HCT116 (cell line): Measurements from ENCODE around the gene NENF. TPM values are rescaled to one million over a fixed set of nuclear protein-coding genes. Genes with fewer than 3 reads are reported as not detected.

Source experiments
- ATAC-seq: fragments of 200-7000 bp; cut with Tn5 transposase; 2 replicates; pipeline ENCODE4 v1.9.1; 2020; ENCODE audit warnings: mild to moderate bottlenecking, moderate library complexity
- BruUV-seq: library from RNA; stranded (reverse); fragments of 400-500 nt; replicated peaks from 2 replicates; lab custom pipeline; 2021; lab: Mats Ljungman, UMichigan
- CTCF ChIA-PET: fragments of 300-600 bp; sonication (Branson Sonifier 250); formaldehyde crosslinking; loops from one replicate; lab custom pipeline; 2021; ENCODE audit warnings: antibody characterized with exemption; lab: Charles Lee
- POLR2A ChIA-PET: fragments of 300-600, 350-600 bp; sonication (Branson Sonifier 250); formaldehyde crosslinking; loops from one replicate; lab custom pipeline; 2021; ENCODE audit warnings: antibody characterized with exemption; lab: Charles Lee
- RAD21 ChIA-PET, 2 experiments: fragments of 300-600 bp; sonication (Branson Sonifier 250); formaldehyde crosslinking; loops; one replicate each; lab custom pipeline; 2023; ENCODE audit warnings: low total read pairs in 2 of 2; ENCODE audit not compliant: uncharacterized antibody in 2 of 2, unreplicated experiment in 2 of 2, low non-redundant PET in 1 of 2; lab: Charles Lee
- DNase-seq: peaks from one replicate; pipeline ENCODE4 v3.0.0-alpha.2; 2010; ENCODE audit warnings: low read depth, low spot score
- H2AFZ ChIP-seq: fragments of 200-600 bp; shearing (Covaris generic), sonication (generic); 2 replicates; pipeline ENCODE4 v1.6.1; 2017; ENCODE audit warnings: low read depth, mixed run types, mixed read lengths, antibody characterized with exemption, low read length; ENCODE audit not compliant: poor library complexity, severe bottlenecking
- H3K27ac ChIP-seq: 2 replicates; pipeline ENCODE4 v1.5.1; 2012; ENCODE audit warnings: low read depth, low read length
- H3K27me3 ChIP-seq: fragments of 200-600 bp; sonication (generic); 2 replicates; pipeline ENCODE4 v1.6.1; 2016; ENCODE audit warnings: mixed run types, low read length, mixed read lengths; ENCODE audit not compliant: insufficient read depth
- H3K36me3 ChIP-seq, 2 experiments: fragments of 200-500 bp in 1 of 2; fragments of 200-600 bp in 1 of 2; sonication (Bioruptor generic) in 1 of 2; sonication (generic) in 1 of 2; 2 replicates each; pipeline versions ENCODE4 v1.5.1 to v1.6.1; 2014 to 2016; ENCODE audit warnings: low read length in 2 of 2, inconsistent platforms in 1 of 2, mixed read lengths in 1 of 2, mixed run types in 1 of 2; ENCODE audit not compliant: insufficient read depth in 2 of 2, control insufficient read depth in 1 of 2
- H3K4me1 ChIP-seq, 2 experiments: fragments of 200-600 bp in 1 of 2; sonication (generic) in 1 of 2; 2 replicates each; pipeline versions ENCODE4 v1.5.1 to v1.6.1; 2012 to 2017; ENCODE audit warnings: low read length in 2 of 2, inconsistent platforms in 1 of 2, mild to moderate bottlenecking in 1 of 2, mixed read lengths in 1 of 2, mixed run types in 1 of 2, moderate library complexity in 1 of 2; ENCODE audit not compliant: insufficient read depth in 2 of 2, control insufficient read depth in 1 of 2
- H3K4me2 ChIP-seq: fragments of 200-600 bp; sonication (generic); 2 replicates; pipeline ENCODE4 v1.6.1; 2017; ENCODE audit warnings: mixed run types, low read length, mixed read lengths
- H3K4me3 ChIP-seq, 2 experiments: fragments of 200-600 bp in 1 of 2; sonication (generic) in 1 of 2; replicated peaks in 1 of 2; 2 replicates each; pipeline ENCODE4 v1.5.1; 2011 to 2016; ENCODE audit warnings: low read length in 2 of 2, control low read depth in 1 of 2, low read depth in 1 of 2, mild to moderate bottlenecking in 1 of 2, mixed read lengths in 1 of 2, mixed run types in 1 of 2
- H3K79me2 ChIP-seq: fragments of 200-600 bp; sonication (generic); 2 replicates; pipeline ENCODE4 v1.6.1; 2017; ENCODE audit warnings: mild to moderate bottlenecking, mixed run types, low read length, moderate library complexity, mixed read lengths; ENCODE audit not compliant: insufficient read depth
- H3K9ac ChIP-seq: fragments of 200-600 bp; sonication (generic); 2 replicates; pipeline ENCODE4 v1.6.1; 2016; ENCODE audit warnings: low read length, mixed read lengths
- H3K9me2 ChIP-seq: fragments of 200-600 bp; sonication (generic), shearing (Covaris generic); 2 replicates; pipeline ENCODE4 v1.6.1; 2017; ENCODE audit warnings: mixed run types, mild to moderate bottlenecking, moderate library complexity; ENCODE audit not compliant: insufficient read depth
- H3K9me3 ChIP-seq, 2 experiments: fragments of 200-500 bp in 1 of 2; fragments of 200-600 bp in 1 of 2; sonication (Bioruptor generic) in 1 of 2; sonication (generic) in 1 of 2; 2 replicates each; pipeline ENCODE4 v1.6.1; 2014 to 2017; ENCODE audit warnings: low read length in 2 of 2, mixed read lengths in 2 of 2, inconsistent platforms in 1 of 2, low read depth in 1 of 2, mild to moderate bottlenecking in 1 of 2, mixed run types in 1 of 2, moderate library complexity in 1 of 2; ENCODE audit not compliant: control insufficient read depth in 1 of 2, insufficient read depth in 1 of 2
- H4K20me1 ChIP-seq: fragments of 200-600 bp; sonication (generic), shearing (Covaris generic); 2 replicates; pipeline ENCODE4 v1.6.1; 2017; ENCODE audit warnings: mixed run types, mild to moderate bottlenecking, moderate library complexity; ENCODE audit not compliant: insufficient read depth
- JUND ChIP-seq: IDR thresholded peaks from 2 replicates; pipeline ENCODE4 v1.6.1; 2012
- POLR2AphosphoS5 ChIP-seq: IDR thresholded peaks from 2 replicates; pipeline ENCODE4 v1.6.1; 2011; ENCODE audit warnings: mild to moderate bottlenecking, low read depth, low read length, moderate library complexity
- SIN3A ChIP-seq: IDR thresholded peaks from 2 replicates; pipeline ENCODE4 v1.6.1; 2012; ENCODE audit warnings: low read depth
- SRF ChIP-seq: IDR thresholded peaks from 2 replicates; pipeline ENCODE4 v1.6.1; 2012; ENCODE audit warnings: low read depth
- intact Hi-C: fragments of 100-400 bp; cut with micrococcal nuclease; formaldehyde crosslinking; loops from 2 replicates; pipeline ENCODE4 v1.10.0; 2022
- total RNA-seq: library from RNA; stranded (reverse); gene quantifications from one replicate; pipeline ENCODE4 v1.2.1, GENCODE V29; 2021; ENCODE audit not compliant: unreplicated experiment
- TF ChIP-seq, protein P1 (sequence below): IDR thresholded peaks from 2 replicates; pipeline ENCODE4 v1.6.1; 2012; ENCODE audit warnings: low read depth
- TF ChIP-seq, protein P2 (sequence below): IDR thresholded peaks from 2 replicates; pipeline ENCODE4 v1.6.1; 2011; ENCODE audit warnings: mild to moderate bottlenecking, low read length, moderate library complexity; ENCODE audit not compliant: insufficient replicate concordance; ENCODE audit errors: extremely low read depth

NENF gene
- total RNA-seq, 1 experiment from 2014 or later = 78.4 TPM

DNA sequence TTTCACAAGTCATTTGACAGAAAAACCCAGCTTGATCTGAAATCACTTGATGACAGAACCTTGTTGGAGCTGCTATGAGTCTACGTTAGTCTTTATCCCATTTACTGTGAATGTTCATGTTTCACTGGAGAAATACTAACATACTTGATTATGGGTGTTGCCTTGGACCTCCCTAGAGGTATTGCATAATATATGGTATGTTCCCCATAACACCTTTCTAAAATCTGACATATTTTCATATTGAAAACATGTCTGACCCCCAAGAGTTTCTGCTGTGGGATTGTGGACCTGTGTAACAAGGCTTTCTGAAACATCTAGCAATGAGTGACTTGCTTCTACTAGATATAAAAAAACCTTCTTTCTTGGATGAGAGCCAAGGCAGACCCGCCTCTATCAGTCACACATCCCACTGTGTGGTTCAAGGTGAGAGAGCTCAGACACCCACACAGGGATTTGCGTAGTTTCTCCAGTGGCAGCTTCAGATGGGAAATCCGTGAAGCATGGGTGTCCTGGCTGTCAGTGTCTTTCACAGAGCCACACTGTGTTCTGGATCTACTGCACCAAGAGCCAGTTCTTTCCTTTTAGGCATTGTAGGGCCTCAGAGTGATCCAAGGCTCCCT, 4.6 kb downstream of the NENF start (continued):
- TF ChIP-seq, protein P1, sequence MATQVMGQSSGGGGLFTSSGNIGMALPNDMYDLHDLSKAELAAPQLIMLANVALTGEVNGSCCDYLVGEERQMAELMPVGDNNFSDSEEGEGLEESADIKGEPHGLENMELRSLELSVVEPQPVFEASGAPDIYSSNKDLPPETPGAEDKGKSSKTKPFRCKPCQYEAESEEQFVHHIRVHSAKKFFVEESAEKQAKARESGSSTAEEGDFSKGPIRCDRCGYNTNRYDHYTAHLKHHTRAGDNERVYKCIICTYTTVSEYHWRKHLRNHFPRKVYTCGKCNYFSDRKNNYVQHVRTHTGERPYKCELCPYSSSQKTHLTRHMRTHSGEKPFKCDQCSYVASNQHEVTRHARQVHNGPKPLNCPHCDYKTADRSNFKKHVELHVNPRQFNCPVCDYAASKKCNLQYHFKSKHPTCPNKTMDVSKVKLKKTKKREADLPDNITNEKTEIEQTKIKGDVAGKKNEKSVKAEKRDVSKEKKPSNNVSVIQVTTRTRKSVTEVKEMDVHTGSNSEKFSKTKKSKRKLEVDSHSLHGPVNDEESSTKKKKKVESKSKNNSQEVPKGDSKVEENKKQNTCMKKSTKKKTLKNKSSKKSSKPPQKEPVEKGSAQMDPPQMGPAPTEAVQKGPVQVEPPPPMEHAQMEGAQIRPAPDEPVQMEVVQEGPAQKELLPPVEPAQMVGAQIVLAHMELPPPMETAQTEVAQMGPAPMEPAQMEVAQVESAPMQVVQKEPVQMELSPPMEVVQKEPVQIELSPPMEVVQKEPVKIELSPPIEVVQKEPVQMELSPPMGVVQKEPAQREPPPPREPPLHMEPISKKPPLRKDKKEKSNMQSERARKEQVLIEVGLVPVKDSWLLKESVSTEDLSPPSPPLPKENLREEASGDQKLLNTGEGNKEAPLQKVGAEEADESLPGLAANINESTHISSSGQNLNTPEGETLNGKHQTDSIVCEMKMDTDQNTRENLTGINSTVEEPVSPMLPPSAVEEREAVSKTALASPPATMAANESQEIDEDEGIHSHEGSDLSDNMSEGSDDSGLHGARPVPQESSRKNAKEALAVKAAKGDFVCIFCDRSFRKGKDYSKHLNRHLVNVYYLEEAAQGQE = no peak

DNA sequence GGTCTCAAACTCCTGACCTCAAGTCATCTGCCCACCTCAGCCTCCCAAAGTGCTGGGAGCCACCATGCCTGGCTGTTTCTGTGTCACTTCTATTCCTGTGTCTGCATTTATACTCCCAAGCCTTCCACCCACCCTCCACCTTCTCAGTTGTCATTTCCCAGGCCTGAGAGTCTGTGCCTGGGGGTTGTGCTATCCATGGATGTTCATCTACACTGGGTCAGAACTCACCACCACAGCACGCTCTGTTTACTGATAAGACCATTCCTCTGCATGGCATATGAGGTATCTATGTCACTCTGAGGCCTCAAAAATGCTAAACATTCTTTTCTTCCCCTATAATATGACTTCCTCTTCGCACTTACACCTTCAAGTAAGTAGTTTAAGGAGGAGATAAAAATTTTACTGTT, 6.1 kb downstream of the NENF start:
- TF ChIP-seq SIN3A (no peak), SRF (no peak), JUND (no peak), POLR2AphosphoS5 (no peak)
- TF ChIP-seq, protein P2, sequence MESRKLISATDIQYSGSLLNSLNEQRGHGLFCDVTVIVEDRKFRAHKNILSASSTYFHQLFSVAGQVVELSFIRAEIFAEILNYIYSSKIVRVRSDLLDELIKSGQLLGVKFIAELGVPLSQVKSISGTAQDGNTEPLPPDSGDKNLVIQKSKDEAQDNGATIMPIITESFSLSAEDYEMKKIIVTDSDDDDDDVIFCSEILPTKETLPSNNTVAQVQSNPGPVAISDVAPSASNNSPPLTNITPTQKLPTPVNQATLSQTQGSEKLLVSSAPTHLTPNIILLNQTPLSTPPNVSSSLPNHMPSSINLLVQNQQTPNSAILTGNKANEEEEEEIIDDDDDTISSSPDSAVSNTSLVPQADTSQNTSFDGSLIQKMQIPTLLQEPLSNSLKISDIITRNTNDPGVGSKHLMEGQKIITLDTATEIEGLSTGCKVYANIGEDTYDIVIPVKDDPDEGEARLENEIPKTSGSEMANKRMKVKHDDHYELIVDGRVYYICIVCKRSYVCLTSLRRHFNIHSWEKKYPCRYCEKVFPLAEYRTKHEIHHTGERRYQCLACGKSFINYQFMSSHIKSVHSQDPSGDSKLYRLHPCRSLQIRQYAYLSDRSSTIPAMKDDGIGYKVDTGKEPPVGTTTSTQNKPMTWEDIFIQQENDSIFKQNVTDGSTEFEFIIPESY = no peak
- TF ChIP-seq, protein P1 = no peak
- Histone ChIP-seq H3K36me3 (no peaks in the 10 kb centered on the region), H4K20me1 (no peaks in the 10 kb centered on the region), H3K27ac (no peak overlapping the region), H3K79me2 (peaks cover 44% of the 10 kb centered on the region), H3K9me2 (no peaks in the 10 kb centered on the region), H3K4me3 (no peak overlapping the region), H2AFZ (no peak overlapping the region), H3K9ac (no peak overlapping the region), H3K4me1 (peaks cover 14 to 31% of the 10 kb centered on the region in 2 experiments; a peak in 3 of 4 replicates), H3K27me3 (no peaks in the 10 kb centered on the region), H3K9me3 (no peaks in the 10 kb centered on the region), H3K4me2 (no peak overlapping the region)
- intact Hi-C loops = no loop called here
- ChIA-PET CTCF (no interaction called here), RAD21 (no interaction called here), POLR2A (no interaction called here)
- ATAC-seq = no peak
- DNase-seq = no peak
- BruUV-seq = no TSS peak
